Measurements from ENCODE around the gene UBE2U. TPM values are rescaled to one million over a fixed set of nuclear protein-coding genes. Genes with fewer than 3 reads are reported as not detected.
A peak's percentile ranks its signal among the peaks of the same experiment; 100 is the strongest.

Gene UBE2U
- total and polyA plus RNA-seq, 7 donors = not detected

DNA sequence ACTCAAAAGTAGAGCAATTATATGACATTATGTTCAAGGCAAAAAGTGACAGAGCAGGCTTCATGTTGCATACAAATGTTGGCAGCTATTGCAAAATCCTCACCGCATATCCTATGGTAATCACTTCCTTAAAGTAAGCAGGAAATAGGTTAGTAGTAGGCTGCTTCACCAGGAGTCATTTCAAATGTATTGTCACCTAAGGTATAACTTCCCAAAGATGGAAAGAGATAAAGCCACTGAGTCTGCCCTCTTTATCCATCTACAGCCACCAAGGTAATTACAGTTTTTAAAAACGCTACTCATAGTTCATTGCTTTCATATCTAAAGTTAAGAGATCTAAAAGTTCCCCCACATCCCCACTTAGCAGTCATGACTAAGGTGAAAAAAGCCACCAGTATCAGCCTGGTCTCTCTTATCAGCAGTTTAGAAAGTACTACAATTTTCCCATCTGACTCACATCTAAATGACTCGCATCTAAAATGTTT, 31.6 kb upstream of the UBE2U start:
- DNase-seq = no peak
- intact Hi-C loops (cut with DNase I) = no loop called here
- no peaks in the 10 kb centered on the region for H3K9me3 ChIP-seq
- 5 to 25% methylated on average over 3 of the region's 3 CpGs for WGBS, 2 donors
- H3K4me1 ChIP-seq = peaks cover 0 to 21% (median 15%) of the 10 kb centered on the region in 4 donors
- peak overlapping the region in 1 of 4 donors; percentile 4 for H3K27ac ChIP-seq
- no peaks in the 10 kb centered on the region for H3K27me3 ChIP-seq
- no peak for TF ChIP-seq EP300 (IDR thresholded peaks at IDR 0.05)
- TF ChIP-seq, protein P1, sequence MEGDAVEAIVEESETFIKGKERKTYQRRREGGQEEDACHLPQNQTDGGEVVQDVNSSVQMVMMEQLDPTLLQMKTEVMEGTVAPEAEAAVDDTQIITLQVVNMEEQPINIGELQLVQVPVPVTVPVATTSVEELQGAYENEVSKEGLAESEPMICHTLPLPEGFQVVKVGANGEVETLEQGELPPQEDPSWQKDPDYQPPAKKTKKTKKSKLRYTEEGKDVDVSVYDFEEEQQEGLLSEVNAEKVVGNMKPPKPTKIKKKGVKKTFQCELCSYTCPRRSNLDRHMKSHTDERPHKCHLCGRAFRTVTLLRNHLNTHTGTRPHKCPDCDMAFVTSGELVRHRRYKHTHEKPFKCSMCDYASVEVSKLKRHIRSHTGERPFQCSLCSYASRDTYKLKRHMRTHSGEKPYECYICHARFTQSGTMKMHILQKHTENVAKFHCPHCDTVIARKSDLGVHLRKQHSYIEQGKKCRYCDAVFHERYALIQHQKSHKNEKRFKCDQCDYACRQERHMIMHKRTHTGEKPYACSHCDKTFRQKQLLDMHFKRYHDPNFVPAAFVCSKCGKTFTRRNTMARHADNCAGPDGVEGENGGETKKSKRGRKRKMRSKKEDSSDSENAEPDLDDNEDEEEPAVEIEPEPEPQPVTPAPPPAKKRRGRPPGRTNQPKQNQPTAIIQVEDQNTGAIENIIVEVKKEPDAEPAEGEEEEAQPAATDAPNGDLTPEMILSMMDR (IDR thresholded peaks at IDR 0.05) = no peak
- no peak for TF ChIP-seq POLR2AphosphoS5 (IDR thresholded peaks at IDR 0.05)
- TF ChIP-seq POLR2A (IDR thresholded peaks at IDR 0.05) = no peak
- H3K36me3 ChIP-seq = peaks cover 0 to 6% (median 0%) of the 10 kb centered on the region in 4 donors
- H3K4me3 ChIP-seq = no peak overlapping the region

DNA sequence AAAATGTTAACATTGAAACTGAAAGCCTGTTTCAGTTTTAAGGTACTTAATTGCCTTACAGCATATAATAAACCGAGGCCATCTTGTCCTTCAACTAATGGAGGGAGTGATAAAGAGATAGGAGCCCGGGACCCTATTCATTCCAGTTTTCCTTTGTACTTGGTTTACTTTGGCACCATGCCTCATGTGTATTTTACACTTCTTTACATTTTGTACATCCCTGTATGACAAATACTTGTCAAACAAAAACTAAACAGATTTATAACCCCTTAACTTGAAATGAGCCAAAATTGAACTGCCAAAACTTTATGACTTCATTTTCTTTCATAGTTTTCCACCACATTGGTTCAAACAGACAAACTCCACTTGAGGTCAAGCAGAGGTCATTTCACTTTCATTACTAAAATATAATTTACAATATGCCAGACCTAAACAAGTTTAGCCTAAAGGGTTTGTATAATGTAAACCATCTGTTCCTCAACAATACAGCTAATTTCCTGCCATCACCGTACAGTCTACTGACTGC, 30.9 kb upstream of the UBE2U start:
- Histone ChIP-seq H3K9me3 (no peaks in the 10 kb centered on the region), H3K4me3 (no peak overlapping the region), H3K4me1 (peaks cover 0 to 21% (median 15%) of the 10 kb centered on the region in 4 donors), H3K27ac (peak overlapping the region in 2 of 4 donors; percentile 24 to 29), H3K27me3 (no peaks in the 10 kb centered on the region), H3K36me3 (peaks cover 0 to 6% (median 4%) of the 10 kb centered on the region in 4 donors)
- TF ChIP-seq, protein P1 (IDR thresholded peaks at IDR 0.05) = no peak
- TF ChIP-seq POLR2A (IDR thresholded peaks at IDR 0.05) (no peak), EP300 (IDR thresholded peaks at IDR 0.05) (no peak), POLR2AphosphoS5 (IDR thresholded peaks at IDR 0.05) (no peak)
- intact Hi-C loops (cut with DNase I) = no loop called here
- WGBS, 2 donors = 5 to 41% methylated on average over 3 of the region's 3 CpGs
- no peak for DNase-seq

DNA sequence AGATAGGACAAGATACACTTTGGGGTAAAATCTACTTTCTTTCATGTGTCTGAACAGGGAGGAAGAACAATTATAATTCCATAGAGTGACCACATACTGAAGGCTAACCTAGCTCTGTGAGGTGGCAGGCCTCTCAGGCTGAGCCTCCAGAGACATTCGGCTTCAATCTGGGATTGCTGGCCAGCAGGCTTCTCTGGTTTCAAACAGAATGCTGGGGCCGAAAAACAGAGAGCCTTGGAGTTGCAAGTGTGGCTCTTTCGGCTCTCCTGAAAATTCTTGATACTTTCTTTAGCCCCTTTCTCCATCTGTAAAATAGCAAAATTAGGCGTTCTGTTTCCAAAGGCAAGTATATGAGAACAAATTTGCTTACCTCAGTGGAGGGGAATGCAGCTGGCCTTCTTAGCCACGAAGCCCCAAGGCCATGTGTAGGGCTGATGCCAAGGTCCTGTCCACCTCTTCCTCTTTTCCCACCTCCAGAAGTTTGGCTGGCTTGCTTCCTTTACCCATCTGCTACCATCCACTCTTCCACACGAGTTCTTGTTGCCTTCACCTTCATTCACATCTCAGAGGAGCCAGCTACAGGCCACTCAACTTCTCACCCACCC, 30.0 kb upstream of the UBE2U start:
- no peak overlapping the region for H3K4me3 ChIP-seq
- intact Hi-C loops (cut with DNase I) = no loop called here
- TF ChIP-seq, protein P1 (IDR thresholded peaks at IDR 0.05) = no peak
- H3K27ac ChIP-seq = peak overlapping the region in 2 of 4 donors; percentile 24 to 29
- peaks cover 0 to 21% (median 15%) of the 10 kb centered on the region in 4 donors for H3K4me1 ChIP-seq
- no peak for DNase-seq
- H3K27me3 ChIP-seq = no peaks in the 10 kb centered on the region
- H3K36me3 ChIP-seq = peaks cover 6 to 15% (median 11%) of the 10 kb centered on the region in 4 donors
- 86 to 88% methylated on average over 6 of the region's 6 CpGs for WGBS, 2 donors
- H3K9me3 ChIP-seq = no peaks in the 10 kb centered on the region

DNA sequence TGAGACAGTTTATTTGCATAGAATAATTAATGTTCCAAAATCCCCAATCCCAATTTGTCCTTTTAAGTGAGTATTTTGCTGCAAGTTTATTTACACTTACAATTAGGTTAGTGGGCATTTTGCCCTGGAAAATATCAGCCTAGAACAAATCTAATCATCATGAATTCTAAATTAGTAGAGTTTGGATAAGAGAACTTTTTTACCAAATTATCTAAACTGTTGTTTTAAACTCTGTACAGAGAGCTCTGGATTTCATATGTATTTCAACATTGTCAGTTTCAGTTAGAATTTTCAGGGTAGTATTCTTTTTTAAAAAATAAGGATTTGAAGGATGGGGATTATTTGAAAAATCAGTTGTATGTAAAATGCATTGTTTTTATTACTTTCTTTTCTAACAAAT, 27.8 kb upstream of the UBE2U start:
- H3K36me3 ChIP-seq = peaks cover 6 to 19% (median 13%) of the 10 kb centered on the region in 4 donors
- peaks cover 0 to 21% (median 15%) of the 10 kb centered on the region in 4 donors for H3K4me1 ChIP-seq
- TF ChIP-seq POLR2A (IDR thresholded peaks at IDR 0.05) = no peak
- TF ChIP-seq, protein P1 (IDR thresholded peaks at IDR 0.05) = no peak
- no peak for TF ChIP-seq POLR2AphosphoS5 (IDR thresholded peaks at IDR 0.05)
- TF ChIP-seq EP300 (IDR thresholded peaks at IDR 0.05) = no peak
- no peaks in the 10 kb centered on the region for H3K9me3 ChIP-seq
- intact Hi-C loops (cut with DNase I) = no loop called here
- H3K27ac ChIP-seq = no peak overlapping the region
- no peak for DNase-seq
- no peak overlapping the region for H3K4me3 ChIP-seq
- no peaks in the 10 kb centered on the region for H3K27me3 ChIP-seq

Measured in sigmoid colon (tissue), 7 donors.